ENCODE data around the gene AHNAK2. TPM values are rescaled to one million over a fixed set of nuclear protein-coding genes. Genes with fewer than 3 reads are reported as not detected.
A peak's percentile ranks its signal among the peaks of the same experiment; 100 is the strongest.

The AHNAK2 gene
- total and polyA plus RNA-seq, 9 of the 15 experiments (the other 6 are each of a cell fraction or from before 2014, with no cell fraction given), result 0.04 to 0.09 (median 0.04) TPM; not detected in 6

- no peak overlapping the region for H3K4me2 ChIP-seq (ENCODE audit: insufficient read depth, low read length)
- no peaks in the 10 kb centered on the region for H3K9me1 ChIP-seq (ENCODE audit: control insufficient read depth, insufficient read depth, low read length)
- H3K4me1 ChIP-seq (replicated peaks in 1 of 2; ENCODE audit: control insufficient read depth in 2 of 2, insufficient read depth in 2 of 2, low read length in 2 of 2), result peaks cover 0 to 18% of the 10 kb centered on the region in 2 experiments; a peak in 2 of 5 replicates
- ATAC-seq (0 out of 3 replicates have a peak, but pooled peaks have one; percentile 13), FAIRE-seq (no peak), DNase-seq (ENCODE audit: extremely low read depth in 1 of 4, low spot score in 3 of 4) (no peak)
- WGBS (ENCODE audit: insufficient coverage, low coverage, missing lambda C conversion rate), result 5% methylated on average over 8 of the region's 10 CpGs
- ChIA-PET POLR2A (interaction anchor here (0.6 kb wide), 1 partner anchor 35 kb away, joined by 3 read pairs; no protein-coding TSS in a partner anchor), CTCF (ENCODE audit: low intra/inter-chr PET ratio) (no interaction called here)
- H4K20me1 ChIP-seq (replicated peaks; ENCODE audit: control insufficient read depth, insufficient read depth, low read length), result no peaks in the 10 kb centered on the region; the same call in 1 of the 2 replicates
- BruUV-seq (replicated peaks), result no TSS peak
- no peaks in the 10 kb centered on the region for H3K9me3 ChIP-seq (replicated peaks; ENCODE audit: control insufficient read depth, insufficient read depth, low read depth, low read length)
- H3K36me3 ChIP-seq (ENCODE audit: control insufficient read depth, insufficient read depth, low read length), result no peaks in the 10 kb centered on the region
- H3K9ac ChIP-seq (ENCODE audit: insufficient read depth in 1 of 2, low read depth in 2 of 2, low read length in 2 of 2), result no peak overlapping the region
- in situ Hi-C loops (cut with MboI) (no loop called here), intact Hi-C loops (cut with micrococcal nuclease) (no loop called here)
- peak; percentile 91 for TF ChIP-seq ESRRA (IDR thresholded peaks at IDR 0.05; ENCODE audit: borderline replicate concordance, low read depth)
- TF ChIP-seq CBX2 (IDR thresholded peaks at IDR 0.05; ENCODE audit: insufficient read depth, low read length, poor library complexity, severe bottlenecking), result no peak
- TF ChIP-seq RBM22 (IDR thresholded peaks at IDR 0.05; ENCODE audit: low read depth, low read length, poor library complexity, severe bottlenecking), result no peak
- TF ChIP-seq ID3 (CRISPR knock-in tag; IDR thresholded peaks at IDR 0.05), result no peak
- TF ChIP-seq ID3 (tag; IDR thresholded peaks at IDR 0.05), result no peak
- 0 out of 2 replicates have a peak, but pooled peaks have one; percentile 20 for TF ChIP-seq CTBP1 (IDR thresholded peaks at IDR 0.05; ENCODE audit: borderline replicate concordance)
- TF ChIP-seq FOXM1 (IDR thresholded peaks at IDR 0.05; ENCODE audit: low read depth), result no peak
- no peak for TF ChIP-seq FOXM1 (CRISPR knock-in tag; IDR thresholded peaks at IDR 0.05; ENCODE audit: low read depth)
- no peak for TF ChIP-seq ETV5 (CRISPR knock-in tag; IDR thresholded peaks at IDR 0.05; ENCODE audit: low read depth)
- no peak for TF ChIP-seq ZNF436 (CRISPR knock-in tag; IDR thresholded peaks at IDR 0.05)
- 0 out of 6 replicates have a peak, but pooled peaks of 1 of the 3 experiments have one; percentile 7 for TF ChIP-seq CTCF (IDR thresholded peaks at IDR 0.05 in 2 of 3, conservative IDR thresholded peaks at IDR 0.05 in 1 of 3; ENCODE audit: insufficient read depth in 2 of 3, low read depth in 1 of 3, low read length in 3 of 3)
- no peak for TF ChIP-seq TCF3 (CRISPR knock-in tag; IDR thresholded peaks at IDR 0.05)
- peaks cover 5 to 46% of the 10 kb centered on the region in 2 experiments; a peak in 4 of 5 replicates for H3K27me3 ChIP-seq (ENCODE audit: control insufficient read depth in 2 of 2, insufficient read depth in 2 of 2, low read length in 2 of 2)
- no peak overlapping the region for H3K4me3 ChIP-seq
- H2AFZ ChIP-seq (ENCODE audit: low read depth, low read length), result no peak overlapping the region
- H3K27ac ChIP-seq (ENCODE audit: extremely low read depth, low read depth, low read length), result no peak overlapping the region
- H3K79me2 ChIP-seq (ENCODE audit: control insufficient read depth, insufficient read depth, low read length), result no peaks in the 10 kb centered on the region
Observed at GRCh38 chr14:104936361-104937155, 41.6 kb downstream of the AHNAK2 start.

Data from K562 (cell line).